Activated naive CD8-positive, alpha-beta T cell (primary cell): ENCODE results near the gene TGDS.
A peak's percentile ranks its signal among the peaks of the same experiment; 100 is the strongest.
"Not testable (repeated sequence)": the region's sequence is repeated elsewhere in the genome, so short reads cannot be mapped to it uniquely, and the experiment has no call there.

ENCODE experiments used
- H3K27ac Mint-ChIP-seq: one replicate; pipeline ENCODE4 v1.8.0; 2021; ENCODE audit warnings: mixed read lengths
- H3K27me3 Mint-ChIP-seq: one replicate; pipeline ENCODE4 v1.8.0; 2021; ENCODE audit warnings: mixed read lengths
- H3K36me3 Mint-ChIP-seq: one replicate; pipeline ENCODE4 v1.8.0; 2021; ENCODE audit warnings: mixed read lengths
- H3K4me1 Mint-ChIP-seq: one replicate; pipeline ENCODE4 v1.8.0; 2021; ENCODE audit warnings: low read depth, mixed read lengths
- H3K4me3 Mint-ChIP-seq: one replicate; pipeline ENCODE4 v1.8.0; 2021; ENCODE audit warnings: mild to moderate bottlenecking, mixed read lengths
- H3K9me3 Mint-ChIP-seq: one replicate; pipeline ENCODE4 v1.8.0; 2021; ENCODE audit warnings: low read depth, mixed read lengths

Gene TGDS

DNA sequence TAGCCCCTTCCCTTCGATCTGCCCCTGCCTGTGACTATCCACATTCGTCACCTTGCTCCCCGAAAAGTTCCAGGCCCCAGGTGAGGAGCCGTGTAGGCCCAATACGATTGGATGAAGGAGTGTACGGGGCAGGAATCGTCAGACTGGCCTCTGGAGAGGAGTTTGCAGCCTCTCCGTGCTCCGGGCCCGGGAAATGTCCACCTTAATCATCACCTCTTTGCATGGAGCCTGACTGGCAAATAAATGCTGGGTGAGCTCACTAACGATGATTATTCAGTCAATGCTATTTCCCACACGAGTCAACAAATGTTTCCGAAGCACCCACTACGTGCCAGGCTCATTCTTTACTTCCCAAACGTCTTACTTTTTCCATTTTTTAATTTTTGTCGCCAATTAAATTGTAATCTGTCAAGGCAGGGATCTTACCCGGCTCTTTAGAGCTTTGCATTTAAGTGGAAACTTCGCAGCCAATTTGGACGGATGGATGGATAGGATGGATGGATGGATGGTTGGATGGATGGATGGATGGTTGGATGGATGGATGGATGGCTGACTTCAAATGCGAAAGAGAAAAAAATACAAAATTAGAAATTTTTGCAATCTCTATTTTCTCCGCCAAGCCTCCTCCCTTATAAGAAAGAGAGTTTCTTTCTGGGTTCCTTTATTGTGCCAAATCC, 45.8 kb downstream of the TGDS start:
- peaks cover 21% of the 10 kb centered on the region for H3K4me1 Mint-ChIP-seq

DNA sequence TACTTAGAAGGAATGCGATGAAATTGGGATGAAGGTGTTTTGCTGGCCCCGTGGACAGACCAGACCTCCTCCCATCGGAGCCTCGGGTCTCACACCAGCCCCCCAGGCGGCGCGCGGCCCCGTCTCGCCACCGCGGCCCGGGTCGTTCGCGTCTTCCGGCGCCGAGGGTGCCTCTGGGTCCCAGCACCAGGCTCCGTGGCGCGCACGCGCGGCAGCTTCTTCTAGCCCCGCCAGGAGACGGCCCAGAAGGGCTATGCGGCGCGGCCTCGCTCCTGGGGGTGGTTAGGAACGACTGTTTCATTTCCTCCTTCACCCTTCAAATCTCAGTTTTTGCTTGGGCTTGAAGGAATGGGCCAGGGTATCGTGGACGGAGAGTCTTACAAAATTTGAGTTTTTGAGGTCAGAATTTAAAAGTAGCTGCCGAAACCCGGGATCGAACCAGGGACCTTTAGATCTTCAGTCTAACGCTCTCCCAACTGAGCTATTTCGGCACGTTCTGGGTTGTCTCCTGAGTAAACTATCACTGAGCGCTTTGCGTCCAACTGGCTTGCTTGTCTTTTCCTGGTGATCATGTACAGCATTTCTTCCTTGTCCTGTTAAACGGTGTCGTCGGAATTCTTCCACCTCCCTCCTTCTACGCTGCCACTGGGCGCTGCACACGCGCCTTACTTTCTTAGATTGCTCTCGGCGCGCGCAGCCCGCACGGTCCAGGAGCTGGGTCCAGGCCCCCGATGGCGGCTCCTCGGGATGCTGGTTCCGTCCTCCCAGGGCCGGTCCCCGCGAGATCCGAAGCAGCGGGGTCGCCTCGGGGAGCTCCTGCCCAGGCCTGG, 46.5 kb downstream of the TGDS start:
- Mint-ChIP-seq H3K27ac (peak overlapping the region; percentile 99), H3K36me3 (no peaks in the 10 kb centered on the region), H3K4me3 (peak overlapping the region; percentile 92), H3K4me1 (peaks cover 21% of the 10 kb centered on the region), H3K9me3 (no peaks in the 10 kb centered on the region), H3K27me3 (peaks cover 1% of the 10 kb centered on the region)

More for the DNA sequence above, 45.8 kb downstream of the TGDS start:
- Mint-ChIP-seq H3K36me3 (no peaks in the 10 kb centered on the region), H3K4me3 (peak overlapping the region; percentile 92), H3K27ac (peak overlapping the region; percentile 99), H3K27me3 (peaks cover 1% of the 10 kb centered on the region), H3K9me3 (no peaks in the 10 kb centered on the region)

GRCh38 chr13:94548821-94549231, 47.1 kb downstream of the TGDS start:
- peak overlapping the region; percentile 92 for H3K4me3 Mint-ChIP-seq
- H3K9me3 Mint-ChIP-seq, result no peaks in the 10 kb centered on the region
- no peaks in the 10 kb centered on the region for H3K36me3 Mint-ChIP-seq
- peaks cover 21% of the 10 kb centered on the region for H3K4me1 Mint-ChIP-seq
- H3K27me3 Mint-ChIP-seq, result peaks cover 1% of the 10 kb centered on the region
- peak overlapping the region; percentile 99 for H3K27ac Mint-ChIP-seq

DNA sequence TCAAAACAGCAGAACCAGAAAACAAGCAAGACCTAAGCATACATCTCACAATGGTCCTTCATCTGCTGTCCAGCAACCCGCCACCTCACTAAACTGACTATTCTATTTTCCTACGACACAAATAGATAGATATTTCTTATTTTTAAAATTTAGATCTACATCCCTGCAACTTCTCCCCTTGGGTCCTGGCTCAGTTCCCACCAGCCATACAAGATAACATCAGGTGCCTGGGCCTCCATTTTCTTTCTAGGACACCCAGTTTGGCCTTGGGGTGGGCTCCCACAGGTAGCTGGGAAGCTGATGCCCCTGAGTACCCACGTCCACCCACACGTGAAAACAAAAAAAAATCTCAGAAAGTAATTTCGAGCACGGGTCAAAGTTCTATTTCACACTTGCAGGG, 47.6 kb downstream of the TGDS start:
- no peaks in the 10 kb centered on the region for H3K36me3 Mint-ChIP-seq
- no peaks in the 10 kb centered on the region for H3K9me3 Mint-ChIP-seq
- peak overlapping the region; percentile 99 for H3K27ac Mint-ChIP-seq
- peak overlapping the region; percentile 92 for H3K4me3 Mint-ChIP-seq
- peaks cover 21% of the 10 kb centered on the region for H3K4me1 Mint-ChIP-seq
- H3K27me3 Mint-ChIP-seq, result peaks cover 1% of the 10 kb centered on the region

DNA sequence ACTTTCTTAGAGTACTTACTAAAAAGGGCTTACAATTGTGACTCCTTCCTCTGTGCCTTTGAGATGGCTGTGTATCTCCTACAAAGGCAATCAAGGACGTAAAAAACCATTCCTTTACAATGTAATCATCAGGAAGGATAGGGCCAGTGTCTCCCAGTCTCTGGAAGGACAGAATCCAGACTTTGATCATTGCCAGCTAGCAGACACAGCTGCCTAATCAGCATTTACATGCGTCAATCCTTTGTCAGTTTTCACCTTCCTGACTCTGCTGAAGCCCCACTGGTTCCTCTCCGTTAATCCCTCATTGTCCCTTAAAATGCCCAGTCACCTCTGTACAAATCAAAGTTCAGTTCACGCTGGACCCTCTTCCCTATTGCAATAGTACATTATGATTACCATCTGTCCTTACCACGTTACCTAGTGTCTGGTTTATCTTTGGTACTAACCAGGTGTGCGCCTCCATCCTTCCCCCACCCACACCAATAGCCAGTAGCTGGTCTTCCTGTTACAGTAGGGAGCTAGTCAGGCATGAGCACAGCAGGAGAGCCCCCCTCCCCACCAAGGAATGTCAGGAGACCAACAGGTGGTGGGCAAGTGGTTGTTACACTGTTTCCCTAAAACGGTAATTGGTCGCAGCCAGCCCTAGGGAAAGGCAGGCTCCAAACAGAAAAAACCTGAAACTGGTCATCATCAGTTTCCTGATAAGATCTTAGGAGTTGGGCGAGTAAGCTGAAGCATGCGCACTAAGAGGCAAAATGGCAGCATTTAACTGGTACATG, 49.7 kb downstream of the TGDS start:
- no peaks in the 10 kb centered on the region for H3K9me3 Mint-ChIP-seq

GRCh38 chr13:94544922-94545321, 51.0 kb downstream of the TGDS start:
- H3K27me3 Mint-ChIP-seq, result peaks cover 1% of the 10 kb centered on the region
- peaks cover 24% of the 10 kb centered on the region for H3K4me1 Mint-ChIP-seq
- H3K9me3 Mint-ChIP-seq, result no peaks in the 10 kb centered on the region
- H3K27ac Mint-ChIP-seq, result no peak overlapping the region
- H3K36me3 Mint-ChIP-seq, result no peaks in the 10 kb centered on the region
- no peak overlapping the region for H3K4me3 Mint-ChIP-seq

More for the DNA sequence above, 49.7 kb downstream of the TGDS start:
- peak overlapping the region; percentile 17 for H3K27ac Mint-ChIP-seq
- H3K4me1 Mint-ChIP-seq, result peaks cover 27% of the 10 kb centered on the region
- no peak overlapping the region for H3K4me3 Mint-ChIP-seq
- peaks cover 1% of the 10 kb centered on the region for H3K27me3 Mint-ChIP-seq
- H3K36me3 Mint-ChIP-seq, result no peaks in the 10 kb centered on the region

GRCh38 chr13:94542917-94543316, 53.0 kb downstream of the TGDS start:
- Mint-ChIP-seq H3K27me3 (no peaks in the 10 kb centered on the region), H3K4me3 (no peak overlapping the region), H3K4me1 (peaks cover 16% of the 10 kb centered on the region), H3K36me3 (no peaks in the 10 kb centered on the region), H3K9me3 (no peaks in the 10 kb centered on the region), H3K27ac (no peak overlapping the region)

- Mint-ChIP-seq H3K9me3 (no peaks in the 10 kb centered on the region), H3K4me1 (peaks cover 32% of the 10 kb centered on the region), H3K4me3 (no peak overlapping the region), H3K36me3 (no peaks in the 10 kb centered on the region), H3K27ac (no peak overlapping the region), H3K27me3 (no peaks in the 10 kb centered on the region)
These were observed 58.0 kb downstream of the TGDS start for GRCh38 chr13:94537740-94538630.

GRCh38 chr13:94535775-94536174, 60.2 kb downstream of the TGDS start:
- H3K27ac Mint-ChIP-seq, result peak overlapping the region; percentile 34
- H3K4me3 Mint-ChIP-seq, result no peak overlapping the region

GRCh38 chr13:94535231-94535630, 60.7 kb downstream of the TGDS start:
- H3K36me3 Mint-ChIP-seq, result no peaks in the 10 kb centered on the region
- no peak overlapping the region for H3K4me3 Mint-ChIP-seq
- H3K9me3 Mint-ChIP-seq, result no peaks in the 10 kb centered on the region
- peak overlapping the region; percentile 59 for H3K27ac Mint-ChIP-seq
- H3K4me1 Mint-ChIP-seq, result peaks cover 31% of the 10 kb centered on the region
- no peaks in the 10 kb centered on the region for H3K27me3 Mint-ChIP-seq

More at GRCh38 chr13:94535775-94536174, 60.2 kb downstream of the TGDS start:
- Mint-ChIP-seq H3K36me3 (no peaks in the 10 kb centered on the region), H3K27me3 (no peaks in the 10 kb centered on the region), H3K4me1 (peaks cover 31% of the 10 kb centered on the region), H3K9me3 (no peaks in the 10 kb centered on the region)

GRCh38 chr13:94534166-94534565, 61.8 kb downstream of the TGDS start:
- peaks cover 29% of the 10 kb centered on the region for H3K4me1 Mint-ChIP-seq
- no peak overlapping the region for H3K4me3 Mint-ChIP-seq
- H3K27ac Mint-ChIP-seq, result no peak overlapping the region
- H3K27me3 Mint-ChIP-seq, result no peaks in the 10 kb centered on the region
- H3K9me3 Mint-ChIP-seq, result no peaks in the 10 kb centered on the region
- no peaks in the 10 kb centered on the region for H3K36me3 Mint-ChIP-seq

DNA sequence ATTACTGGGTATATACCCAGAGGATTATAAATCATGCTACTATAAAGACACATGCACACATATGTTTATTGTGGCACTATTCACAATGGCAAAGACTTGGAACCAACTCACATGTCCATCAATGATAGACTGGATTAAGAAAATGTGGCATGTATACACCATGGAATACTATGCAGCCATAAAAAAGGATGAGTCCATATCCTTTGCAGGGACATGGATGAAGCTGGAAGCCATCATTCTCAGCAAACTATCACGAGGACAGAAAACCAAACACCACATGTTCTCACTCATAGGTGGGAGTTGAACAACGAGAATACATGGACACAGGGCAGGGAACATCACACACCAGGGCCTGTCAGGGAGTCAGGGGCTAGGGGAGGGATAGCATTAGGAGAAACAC, 63.7 kb downstream of the TGDS start:
- peaks cover 25% of the 10 kb centered on the region for H3K4me1 Mint-ChIP-seq
- not testable (repeated sequence) for H3K27me3 Mint-ChIP-seq, H3K36me3 Mint-ChIP-seq, H3K9me3 Mint-ChIP-seq, H3K27ac Mint-ChIP-seq, H3K4me3 Mint-ChIP-seq

DNA sequence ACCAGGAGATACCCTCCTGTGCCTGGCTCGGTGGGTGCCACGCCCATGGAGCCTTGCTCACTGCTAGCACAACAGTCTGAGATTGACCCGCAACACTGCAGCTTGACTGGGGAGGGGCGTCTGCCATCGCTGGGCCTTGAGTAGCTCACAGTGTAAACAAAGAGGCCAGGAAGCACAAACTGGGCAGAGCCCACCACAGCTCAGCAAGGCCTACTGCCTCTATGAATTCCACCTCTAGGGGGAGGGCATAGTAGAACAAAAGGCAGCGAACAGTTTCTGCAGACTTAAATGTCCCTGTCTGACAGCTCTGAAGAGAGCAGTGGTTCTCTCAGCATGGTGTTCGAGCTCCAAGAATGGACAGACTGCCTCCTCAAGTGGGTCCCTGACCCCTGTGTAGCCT, 69.0 kb downstream of the TGDS start:
- H3K9me3 Mint-ChIP-seq, H3K27me3 Mint-ChIP-seq, H3K36me3 Mint-ChIP-seq, H3K4me3 Mint-ChIP-seq, H3K27ac Mint-ChIP-seq, H3K4me1 Mint-ChIP-seq: not testable (repeated sequence)

DNA sequence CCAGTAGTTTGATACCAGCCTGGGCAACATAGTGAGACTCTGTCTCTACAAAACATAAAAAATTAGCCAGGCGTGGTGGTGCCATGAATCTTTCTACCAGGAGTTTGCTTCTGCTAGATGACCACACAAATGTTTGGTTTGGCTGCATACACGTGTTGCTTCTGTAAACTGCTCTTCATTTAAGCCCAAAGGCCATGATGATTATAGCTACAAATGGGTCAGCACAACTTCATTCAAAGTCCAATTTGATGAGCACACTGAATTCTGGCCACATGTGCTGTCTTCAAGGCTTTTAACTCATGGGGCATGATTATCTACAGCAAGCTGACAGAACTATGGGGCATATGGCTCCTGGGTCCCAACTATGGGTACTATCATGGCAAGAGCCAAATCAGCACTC, 70.2 kb downstream of the TGDS start:
- peaks cover 5% of the 10 kb centered on the region for H3K9me3 Mint-ChIP-seq
- no peaks in the 10 kb centered on the region for H3K27me3 Mint-ChIP-seq
- H3K27ac Mint-ChIP-seq, result no peak overlapping the region
- H3K36me3 Mint-ChIP-seq, result peaks cover 9% of the 10 kb centered on the region
- H3K4me1 Mint-ChIP-seq, result no peaks in the 10 kb centered on the region
- H3K4me3 Mint-ChIP-seq, result no peak overlapping the region
